ENCODE results near the gene SMAD7.

DNA sequence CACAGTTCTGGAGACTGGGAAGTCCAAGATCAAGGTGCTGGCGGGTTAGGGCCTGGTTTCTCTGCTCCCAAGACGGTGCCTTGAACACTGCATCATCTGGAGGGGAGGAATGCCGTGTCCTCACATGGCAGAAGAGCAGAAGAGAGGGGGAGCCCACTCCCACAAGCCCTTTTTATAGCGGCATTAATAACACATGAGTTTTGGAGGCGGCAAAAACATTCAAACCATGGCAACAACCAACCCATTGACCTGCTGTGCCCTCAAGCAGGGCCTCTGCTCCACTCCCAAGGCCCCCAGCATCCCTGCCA, 62.0 kb downstream of the SMAD7 start:
- TF ChIP-seq, protein P1, sequence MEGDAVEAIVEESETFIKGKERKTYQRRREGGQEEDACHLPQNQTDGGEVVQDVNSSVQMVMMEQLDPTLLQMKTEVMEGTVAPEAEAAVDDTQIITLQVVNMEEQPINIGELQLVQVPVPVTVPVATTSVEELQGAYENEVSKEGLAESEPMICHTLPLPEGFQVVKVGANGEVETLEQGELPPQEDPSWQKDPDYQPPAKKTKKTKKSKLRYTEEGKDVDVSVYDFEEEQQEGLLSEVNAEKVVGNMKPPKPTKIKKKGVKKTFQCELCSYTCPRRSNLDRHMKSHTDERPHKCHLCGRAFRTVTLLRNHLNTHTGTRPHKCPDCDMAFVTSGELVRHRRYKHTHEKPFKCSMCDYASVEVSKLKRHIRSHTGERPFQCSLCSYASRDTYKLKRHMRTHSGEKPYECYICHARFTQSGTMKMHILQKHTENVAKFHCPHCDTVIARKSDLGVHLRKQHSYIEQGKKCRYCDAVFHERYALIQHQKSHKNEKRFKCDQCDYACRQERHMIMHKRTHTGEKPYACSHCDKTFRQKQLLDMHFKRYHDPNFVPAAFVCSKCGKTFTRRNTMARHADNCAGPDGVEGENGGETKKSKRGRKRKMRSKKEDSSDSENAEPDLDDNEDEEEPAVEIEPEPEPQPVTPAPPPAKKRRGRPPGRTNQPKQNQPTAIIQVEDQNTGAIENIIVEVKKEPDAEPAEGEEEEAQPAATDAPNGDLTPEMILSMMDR (IDR thresholded peaks at IDR 0.05), result no peak
- TF ChIP-seq POLR2A (IDR thresholded peaks at IDR 0.05), result no peak
